Right lobe of liver (tissue), 4 donors: ENCODE measurements around the gene LRTM2.

Experiments used
- POLR2A ChIP-seq: fragments of 450-650 bp; IDR thresholded peaks from one replicate; pipeline ENCODE4 v1.6.1; 2017; ENCODE audit warnings: antibody characterized with exemption, mild to moderate bottlenecking
- TF ChIP-seq, protein P1 (sequence below), 4 donors: fragments of 200-600 bp in 3 of 4; fragments of 450-650 bp in 1 of 4; IDR thresholded peaks; one replicate each; pipeline versions ENCODE4 v1.5.1 to v1.8.0; 2016 to 2022; ENCODE audit warnings: antibody characterized with exemption in 4 of 4, mild to moderate bottlenecking in 2 of 4
- donor health status: DM: no; HTN: no; CAD: no.
- donor health status: DM: no; HTN: no; CAD: no.
- donor health status: DM: no; HTN: yes; CAD: no.

GRCh38 chr12:1846421-1847405 is 26.3 kb downstream of the LRTM2 start:
- TF ChIP-seq, protein P1, sequence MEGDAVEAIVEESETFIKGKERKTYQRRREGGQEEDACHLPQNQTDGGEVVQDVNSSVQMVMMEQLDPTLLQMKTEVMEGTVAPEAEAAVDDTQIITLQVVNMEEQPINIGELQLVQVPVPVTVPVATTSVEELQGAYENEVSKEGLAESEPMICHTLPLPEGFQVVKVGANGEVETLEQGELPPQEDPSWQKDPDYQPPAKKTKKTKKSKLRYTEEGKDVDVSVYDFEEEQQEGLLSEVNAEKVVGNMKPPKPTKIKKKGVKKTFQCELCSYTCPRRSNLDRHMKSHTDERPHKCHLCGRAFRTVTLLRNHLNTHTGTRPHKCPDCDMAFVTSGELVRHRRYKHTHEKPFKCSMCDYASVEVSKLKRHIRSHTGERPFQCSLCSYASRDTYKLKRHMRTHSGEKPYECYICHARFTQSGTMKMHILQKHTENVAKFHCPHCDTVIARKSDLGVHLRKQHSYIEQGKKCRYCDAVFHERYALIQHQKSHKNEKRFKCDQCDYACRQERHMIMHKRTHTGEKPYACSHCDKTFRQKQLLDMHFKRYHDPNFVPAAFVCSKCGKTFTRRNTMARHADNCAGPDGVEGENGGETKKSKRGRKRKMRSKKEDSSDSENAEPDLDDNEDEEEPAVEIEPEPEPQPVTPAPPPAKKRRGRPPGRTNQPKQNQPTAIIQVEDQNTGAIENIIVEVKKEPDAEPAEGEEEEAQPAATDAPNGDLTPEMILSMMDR (IDR thresholded peaks at IDR 0.05) = no peak
- TF ChIP-seq POLR2A = no peak
